GM18867 (cell line): ENCODE measurements around the gene CD44.

ENCODE experiments used
- ATAC-seq: cut with Tn5 transposase; IDR thresholded peaks from one replicate; pipeline ENCODE4 v1.9.1; 2021; ENCODE audit warnings: mild to moderate bottlenecking, moderate library complexity; ENCODE audit not compliant: unreplicated experiment

CD44 gene

GRCh38 chr11:35111161-35112055 lies 27.6 kb upstream of the CD44 start:
- no peak for ATAC-seq

- no peak for ATAC-seq
These were observed 26.7 kb upstream of the CD44 start for GRCh38 chr11:35112056-35112845.

GRCh38 chr11:35112846-35113105 lies 26.2 kb upstream of the CD44 start:
- no peak for ATAC-seq

- ATAC-seq, result peak; percentile 37
These were observed 23.9 kb upstream of the CD44 start for GRCh38 chr11:35114906-35115687.

GRCh38 chr11:35115688-35116030 lies 23.3 kb upstream of the CD44 start:
- ATAC-seq, result no peak

GRCh38 chr11:35116245-35116644 lies 22.7 kb upstream of the CD44 start:
- ATAC-seq, result no peak

GRCh38 chr11:35116762-35117640 lies 22.0 kb upstream of the CD44 start:
- no peak for ATAC-seq

- ATAC-seq, result peak; percentile 88
These were observed 20.1 kb upstream of the CD44 start for GRCh38 chr11:35118906-35119305.

GRCh38 chr11:35121326-35121865 lies 17.6 kb upstream of the CD44 start:
- ATAC-seq, result no peak

GRCh38 chr11:35122308-35122707 lies 16.7 kb upstream of the CD44 start:
- no peak for ATAC-seq

- peak; percentile 75 for ATAC-seq
These were observed 12.7 kb upstream of the CD44 start for GRCh38 chr11:35126000-35126878.

- no peak for ATAC-seq
These were observed 11.9 kb upstream of the CD44 start for GRCh38 chr11:35126879-35127581.

GRCh38 chr11:35127619-35128018 lies 11.4 kb upstream of the CD44 start:
- no peak for ATAC-seq

- ATAC-seq, result no peak
These were observed 7.9 kb upstream of the CD44 start for GRCh38 chr11:35131094-35131493.

- ATAC-seq, result no peak
These were observed 7.1 kb upstream of the CD44 start for GRCh38 chr11:35131886-35132285.

- no peak for ATAC-seq
These were observed 5.3 kb upstream of the CD44 start for GRCh38 chr11:35133656-35134055.

GRCh38 chr11:35134403-35135148 lies 4.4 kb upstream of the CD44 start:
- no peak for ATAC-seq

- ATAC-seq, result no peak
These were observed 3.7 kb upstream of the CD44 start for GRCh38 chr11:35135222-35135621.
